Calu3 (cell line): Measurements from ENCODE around the gene DIP2B. TPM values are rescaled to one million over a fixed set of nuclear protein-coding genes. Genes with fewer than 3 reads are reported as not detected.

ENCODE experiments used
- BruUV-seq: library from RNA; stranded (reverse); fragments of 400-500 nt; replicated peaks from 2 replicates; lab custom pipeline; 2021; lab: Mats Ljungman, UMichigan
- CTCF ChIA-PET: fragments of 300-600 bp; sonication (Branson Sonifier 250); formaldehyde crosslinking; loops from one replicate; lab custom pipeline; 2022; ENCODE audit warnings: antibody characterized with exemption; lab: Charles Lee
- DNase-seq: peaks from one replicate; pipeline ENCODE4 v3.0.0; 2022
- H3K27ac Mint-ChIP-seq: one replicate; pipeline ENCODE4 v1.8.0; 2022; ENCODE audit warnings: mixed read lengths; ENCODE audit not compliant: unreplicated experiment
- H3K27me3 Mint-ChIP-seq: one replicate; pipeline ENCODE4 v1.8.0; 2022; ENCODE audit warnings: mixed read lengths; ENCODE audit not compliant: unreplicated experiment
- H3K36me3 Mint-ChIP-seq: one replicate; pipeline ENCODE4 v1.8.0; 2022; ENCODE audit warnings: mild to moderate bottlenecking, moderate library complexity, mixed read lengths; ENCODE audit not compliant: insufficient read depth, unreplicated experiment
- H3K4me1 Mint-ChIP-seq: one replicate; pipeline ENCODE4 v1.8.0; 2022; ENCODE audit warnings: mild to moderate bottlenecking, low read depth, mixed read lengths; ENCODE audit not compliant: unreplicated experiment
- H3K4me3 Mint-ChIP-seq: one replicate; pipeline ENCODE4 v1.8.0; 2022; ENCODE audit warnings: mild to moderate bottlenecking, low read depth, moderate library complexity, mixed read lengths; ENCODE audit not compliant: unreplicated experiment
- H3K9me3 Mint-ChIP-seq: one replicate; pipeline ENCODE4 v1.8.0; 2022; ENCODE audit warnings: low read depth, mixed read lengths; ENCODE audit not compliant: unreplicated experiment
- CTCF ChIP-seq: fragments of 200-600 bp; IDR thresholded peaks from one replicate; pipeline ENCODE4 v1.8.0; 2022; ENCODE audit warnings: antibody characterized with exemption; ENCODE audit not compliant: unreplicated experiment
- intact Hi-C: fragments of 100-400 bp; cut with micrococcal nuclease; formaldehyde crosslinking; loops from one replicate; pipeline ENCODE4 v1.10.0; 2022; ENCODE audit not compliant: unreplicated experiment
- total RNA-seq: library from RNA; stranded (reverse); gene quantifications from 2 replicates; pipeline ENCODE4 v1.2.3, GENCODE V29; 2022

The DIP2B gene
- total RNA-seq, 1 experiment from 2014 or later = 22.8 TPM

GRCh38 chr12:50728417-50728816 lies 223.6 kb downstream of the DIP2B start:
- Mint-ChIP-seq H3K27me3 (no peaks in the 10 kb centered on the region), H3K4me3 (no peak overlapping the region), H3K4me1 (no peaks in the 10 kb centered on the region), H3K36me3 (peaks cover 54% of the 10 kb centered on the region), H3K27ac (no peak overlapping the region), H3K9me3 (no peaks in the 10 kb centered on the region)
- BruUV-seq = no TSS peak
- intact Hi-C loops = no loop called here
- CTCF ChIA-PET = no interaction called here
- no peak for DNase-seq
- no peak for TF ChIP-seq CTCF

- peaks cover 50% of the 10 kb centered on the region for H3K36me3 Mint-ChIP-seq
- H3K4me3 Mint-ChIP-seq = no peak overlapping the region
- intact Hi-C loops = no loop called here
- no TSS peak for BruUV-seq
- H3K9me3 Mint-ChIP-seq = no peaks in the 10 kb centered on the region
- H3K27ac Mint-ChIP-seq = no peak overlapping the region
- no peak for DNase-seq
- TF ChIP-seq CTCF = no peak
- no peaks in the 10 kb centered on the region for H3K27me3 Mint-ChIP-seq
- no peaks in the 10 kb centered on the region for H3K4me1 Mint-ChIP-seq
- CTCF ChIA-PET = no interaction called here
These were observed 224.1 kb downstream of the DIP2B start for GRCh38 chr12:50728841-50729240.

GRCh38 chr12:50732591-50732990 lies 227.8 kb downstream of the DIP2B start:
- H3K4me1 Mint-ChIP-seq = no peaks in the 10 kb centered on the region
- TF ChIP-seq CTCF = no peak
- CTCF ChIA-PET = no interaction called here
- H3K9me3 Mint-ChIP-seq = no peaks in the 10 kb centered on the region
- intact Hi-C loops = no loop called here
- no peak overlapping the region for H3K4me3 Mint-ChIP-seq
- H3K27me3 Mint-ChIP-seq = no peaks in the 10 kb centered on the region
- H3K27ac Mint-ChIP-seq = no peak overlapping the region
- DNase-seq = no peak
- no TSS peak for BruUV-seq
- peaks cover 53% of the 10 kb centered on the region for H3K36me3 Mint-ChIP-seq

- Mint-ChIP-seq H3K4me3 (no peak overlapping the region), H3K27me3 (no peaks in the 10 kb centered on the region), H3K27ac (no peak overlapping the region), H3K9me3 (no peaks in the 10 kb centered on the region), H3K4me1 (no peaks in the 10 kb centered on the region), H3K36me3 (peaks cover 47% of the 10 kb centered on the region)
- intact Hi-C loops = no loop called here
- CTCF ChIA-PET = no interaction called here
- no peak for TF ChIP-seq CTCF
- DNase-seq = no peak
- BruUV-seq = no TSS peak
These were observed 228.9 kb downstream of the DIP2B start for GRCh38 chr12:50733706-50734105.
